ENCODE data around the gene ANKRD63. TPM values are rescaled to one million over a fixed set of nuclear protein-coding genes. Genes with fewer than 3 reads are reported as not detected.

Gene ANKRD63
- total and polyA plus RNA-seq, 2 of the 13 experiments (the other 11 are each of a cell fraction or from before 2014, with no cell fraction given) = not detected

- TF ChIP-seq GLMP (CRISPR knock-in tag; IDR thresholded peaks at IDR 0.05; ENCODE audit: borderline replicate concordance) = no peak
- TF ChIP-seq ZSCAN20 (CRISPR knock-in tag; IDR thresholded peaks at IDR 0.05; ENCODE audit: borderline replicate concordance) = no peak
- TF ChIP-seq ZIK1 (CRISPR knock-in tag; IDR thresholded peaks at IDR 0.05; ENCODE audit: borderline replicate concordance, low read depth) = no peak
- TF ChIP-seq ZNF703 (CRISPR knock-in tag; IDR thresholded peaks at IDR 0.05; ENCODE audit: borderline replicate concordance) = no peak
- no peak for TF ChIP-seq HNRNPLL (IDR thresholded peaks at IDR 0.05; ENCODE audit: low read depth, low read length, poor library complexity, severe bottlenecking)
- TF ChIP-seq KLF15 (CRISPR knock-in tag; IDR thresholded peaks at IDR 0.05; ENCODE audit: borderline replicate concordance) = no peak
- no peak for TF ChIP-seq PHF5A (CRISPR knock-in tag; IDR thresholded peaks at IDR 0.05; ENCODE audit: low read depth, unreplicated experiment)
- no peak for TF ChIP-seq ZBTB39 (CRISPR knock-in tag; IDR thresholded peaks at IDR 0.05)
Measured at GRCh38 chr15:40328176-40328575, 45.3 kb upstream of the ANKRD63 start (continued).

GRCh38 chr15:40327457-40327856, 44.6 kb upstream of the ANKRD63 start:
- Histone ChIP-seq H3K4me1 (ENCODE audit: insufficient read depth, low read length) (peaks cover 31% of the 10 kb centered on the region), H3K9ac (ENCODE audit: insufficient read depth, low read depth, low read length) (no peak overlapping the region), H3K27ac (ENCODE audit: extremely low read length, insufficient read depth, low read length) (no peak overlapping the region), H3K4me3 (replicated peaks in 1 of 3; ENCODE audit: insufficient read depth in 1 of 3, low read depth in 2 of 3, low read length in 3 of 3) (no peak overlapping the region), H3K9me3 (ENCODE audit: low read length) (no peaks in the 10 kb centered on the region), H3K27me3 (ENCODE audit: control insufficient read depth in 1 of 2, insufficient read depth in 2 of 2, low read length in 2 of 2) (peaks cover 0 to 1% of the 10 kb centered on the region in 2 experiments; a peak in 1 of 5 replicates), H2AFZ (ENCODE audit: low read length) (no peak overlapping the region), H3K36me3 (replicated peaks in 1 of 2; ENCODE audit: control insufficient read depth in 1 of 2, insufficient read depth in 2 of 2, low read length in 2 of 2) (no peaks in the 10 kb centered on the region), H3K4me2 (ENCODE audit: low read depth, low read length) (no peak overlapping the region), H4K20me1 (ENCODE audit: insufficient read depth, low read length) (no peaks in the 10 kb centered on the region), H3K79me2 (ENCODE audit: insufficient read depth, low read length) (no peaks in the 10 kb centered on the region)
- ATAC-seq (no peak), FAIRE-seq (no peak), DNase-seq (ENCODE audit: low spot score) (no peak)
- in situ Hi-C loops (cut with HindIII; ENCODE audit: extremely low pct_ligation_motif_present, low pct_unique_long_range_greater_than_20kb) = no loop called here
- intact Hi-C loops (cut with micrococcal nuclease; ENCODE audit: unreplicated experiment) = no loop called here
- 88% methylated on average over 6 of the region's 6 CpGs for WGBS (ENCODE audit: low lambda C conversion rate)
- no TSS peak for BruUV-seq (replicated peaks)
- ChIA-PET POLR2A (interaction anchor here (3.3 kb wide), 1 partner anchor 12 kb away, joined by 21 read pairs; the partner anchor contains the start of gene CCDC9B), CTCF (ENCODE audit: low intra/inter-chr PET ratio, low total read pairs) (no interaction called here)
- TF ChIP-seq ZNF460 (CRISPR knock-in tag; IDR thresholded peaks at IDR 0.05; ENCODE audit: borderline replicate concordance) = no peak
- TF ChIP-seq RAD51 (IDR thresholded peaks at IDR 0.05; ENCODE audit: borderline replicate concordance) = no peak
- TF ChIP-seq ATF7 (IDR thresholded peaks at IDR 0.05) = no peak
- TF ChIP-seq ATF7 (CRISPR knock-in tag; IDR thresholded peaks at IDR 0.05) = no peak
- no peak for TF ChIP-seq RBFOX2 (IDR thresholded peaks at IDR 0.05; ENCODE audit: low read depth, low read length)
- TF ChIP-seq ZNF557 (CRISPR knock-in tag; IDR thresholded peaks at IDR 0.05) = no peak
- no peak for TF ChIP-seq ZNF225 (CRISPR knock-in tag; IDR thresholded peaks at IDR 0.05)
- no peak for TF ChIP-seq ZSCAN9 (CRISPR knock-in tag; IDR thresholded peaks at IDR 0.05; ENCODE audit: borderline replicate concordance)
- no peak for TF ChIP-seq PCBP1 (IDR thresholded peaks at IDR 0.05; ENCODE audit: borderline replicate concordance, low read depth, low read length)
- no peak for TF ChIP-seq HMG20B (CRISPR knock-in tag; conservative IDR thresholded peaks at IDR 0.05)
- TF ChIP-seq MAFG (CRISPR knock-in tag; IDR thresholded peaks at IDR 0.05) = no peak
- no peak for TF ChIP-seq U2AF1 (optimal IDR thresholded peaks at IDR 0.05; ENCODE audit: low read depth, low read length)
- TF ChIP-seq MXD3 (CRISPR knock-in tag; IDR thresholded peaks at IDR 0.05) = no peak
- no peak for TF ChIP-seq ZFP90 (CRISPR knock-in tag; IDR thresholded peaks at IDR 0.05; ENCODE audit: borderline replicate concordance)
- TF ChIP-seq ZNF432 (CRISPR knock-in tag; IDR thresholded peaks at IDR 0.05; ENCODE audit: borderline replicate concordance) = no peak
